GM21367 (cell line): Measurements from ENCODE around the gene BPIFB3.
"Not testable (repeated sequence)": the region's sequence is repeated elsewhere in the genome, so short reads cannot be mapped to it uniquely, and the experiment has no call there.

ENCODE experiments used
- ATAC-seq: cut with Tn5 transposase; IDR thresholded peaks from one replicate; pipeline ENCODE4 v1.9.1; 2021; ENCODE audit not compliant: unreplicated experiment

Gene BPIFB3

GRCh38 chr20:33112547-33113386, 59.1 kb downstream of the BPIFB3 start:
- no peak for ATAC-seq

GRCh38 chr20:33113387-33113908, 59.7 kb downstream of the BPIFB3 start:
- ATAC-seq: no peak

- ATAC-seq: not testable (repeated sequence)
Measured at GRCh38 chr20:33115501-33115900, 61.8 kb downstream of the BPIFB3 start.

- ATAC-seq: no peak
Measured at GRCh38 chr20:33119725-33120720, 66.3 kb downstream of the BPIFB3 start.

- no peak for ATAC-seq
Measured at GRCh38 chr20:33120934-33121333, 67.2 kb downstream of the BPIFB3 start.

GRCh38 chr20:33122297-33122696, 68.6 kb downstream of the BPIFB3 start:
- ATAC-seq: not testable (repeated sequence)
